CD4-positive, alpha-beta T cell treated with Interleukin-17A for 1 hour (primary cell): ENCODE results near the gene FMN1.

Experiments used
- DNase-seq: peaks from one replicate; pipeline ENCODE4 v3.0.0-alpha.2; 2020

Gene FMN1, protein sequence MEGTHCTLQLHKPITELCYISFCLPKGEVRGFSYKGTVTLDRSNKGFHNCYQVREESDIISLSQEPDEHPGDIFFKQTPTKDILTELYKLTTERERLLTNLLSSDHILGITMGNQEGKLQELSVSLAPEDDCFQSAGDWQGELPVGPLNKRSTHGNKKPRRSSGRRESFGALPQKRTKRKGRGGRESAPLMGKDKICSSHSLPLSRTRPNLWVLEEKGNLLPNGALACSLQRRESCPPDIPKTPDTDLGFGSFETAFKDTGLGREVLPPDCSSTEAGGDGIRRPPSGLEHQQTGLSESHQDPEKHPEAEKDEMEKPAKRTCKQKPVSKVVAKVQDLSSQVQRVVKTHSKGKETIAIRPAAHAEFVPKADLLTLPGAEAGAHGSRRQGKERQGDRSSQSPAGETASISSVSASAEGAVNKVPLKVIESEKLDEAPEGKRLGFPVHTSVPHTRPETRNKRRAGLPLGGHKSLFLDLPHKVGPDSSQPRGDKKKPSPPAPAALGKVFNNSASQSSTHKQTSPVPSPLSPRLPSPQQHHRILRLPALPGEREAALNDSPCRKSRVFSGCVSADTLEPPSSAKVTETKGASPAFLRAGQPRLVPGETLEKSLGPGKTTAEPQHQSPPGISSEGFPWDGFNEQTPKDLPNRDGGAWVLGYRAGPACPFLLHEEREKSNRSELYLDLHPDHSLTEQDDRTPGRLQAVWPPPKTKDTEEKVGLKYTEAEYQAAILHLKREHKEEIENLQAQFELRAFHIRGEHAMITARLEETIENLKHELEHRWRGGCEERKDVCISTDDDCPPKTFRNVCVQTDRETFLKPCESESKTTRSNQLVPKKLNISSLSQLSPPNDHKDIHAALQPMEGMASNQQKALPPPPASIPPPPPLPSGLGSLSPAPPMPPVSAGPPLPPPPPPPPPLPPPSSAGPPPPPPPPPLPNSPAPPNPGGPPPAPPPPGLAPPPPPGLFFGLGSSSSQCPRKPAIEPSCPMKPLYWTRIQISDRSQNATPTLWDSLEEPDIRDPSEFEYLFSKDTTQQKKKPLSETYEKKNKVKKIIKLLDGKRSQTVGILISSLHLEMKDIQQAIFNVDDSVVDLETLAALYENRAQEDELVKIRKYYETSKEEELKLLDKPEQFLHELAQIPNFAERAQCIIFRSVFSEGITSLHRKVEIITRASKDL (N-terminal part only)

GRCh38 chr15:33194704-33195670 lies at the start of gene FMN1:
TSS of gene FMN1 (minus strand) at chr15:33194714. CDS start at chr15:33154914, 39,800 bp downstream.
- DNase-seq: peak; percentile 92

DNA sequence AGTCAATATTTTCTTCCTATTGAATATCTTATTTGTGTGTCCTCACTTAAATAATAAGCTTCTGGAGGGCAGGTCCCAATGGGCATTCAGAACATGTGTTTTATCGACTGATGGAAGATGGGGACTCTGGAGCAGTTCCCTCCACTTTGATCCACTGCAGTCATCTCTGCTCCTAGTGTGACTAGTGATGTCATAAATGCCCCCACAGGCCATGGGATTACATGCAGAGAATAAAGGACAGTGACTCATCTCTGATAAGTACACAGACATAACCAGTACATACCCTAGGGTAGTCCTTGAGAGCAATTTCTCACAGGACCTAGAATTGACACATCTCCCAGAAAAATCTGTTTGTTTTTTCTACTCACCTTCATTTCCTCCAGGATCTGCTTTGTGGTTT lies 49.4 kb upstream of the FMN1 start:
- DNase-seq: no peak

GRCh38 chr15:33243393-33243792 lies 48.9 kb upstream of the FMN1 start:
- no peak for DNase-seq

- no peak for DNase-seq
These were observed 48.2 kb upstream of the FMN1 start for GRCh38 chr15:33242669-33243191.

DNA sequence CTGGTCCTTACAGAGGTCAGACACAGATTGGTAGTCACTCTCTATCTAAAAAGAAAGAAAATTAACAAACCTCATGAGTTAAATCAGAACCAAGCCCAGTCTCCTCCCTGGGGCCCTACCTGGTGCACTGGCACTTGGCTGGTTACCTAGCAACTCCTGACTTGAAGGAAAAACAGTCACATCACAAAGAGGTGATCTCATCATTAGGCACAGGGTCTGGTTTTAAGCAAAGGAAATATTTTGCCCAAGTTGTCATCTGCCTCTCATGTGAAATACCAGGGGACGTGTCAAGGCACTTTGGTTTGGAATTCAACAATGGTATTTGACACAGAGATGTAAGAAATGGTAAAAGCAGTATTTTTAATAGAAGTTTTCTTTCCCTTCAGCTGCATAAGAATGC lies 47.7 kb upstream of the FMN1 start:
- DNase-seq: no peak

DNA sequence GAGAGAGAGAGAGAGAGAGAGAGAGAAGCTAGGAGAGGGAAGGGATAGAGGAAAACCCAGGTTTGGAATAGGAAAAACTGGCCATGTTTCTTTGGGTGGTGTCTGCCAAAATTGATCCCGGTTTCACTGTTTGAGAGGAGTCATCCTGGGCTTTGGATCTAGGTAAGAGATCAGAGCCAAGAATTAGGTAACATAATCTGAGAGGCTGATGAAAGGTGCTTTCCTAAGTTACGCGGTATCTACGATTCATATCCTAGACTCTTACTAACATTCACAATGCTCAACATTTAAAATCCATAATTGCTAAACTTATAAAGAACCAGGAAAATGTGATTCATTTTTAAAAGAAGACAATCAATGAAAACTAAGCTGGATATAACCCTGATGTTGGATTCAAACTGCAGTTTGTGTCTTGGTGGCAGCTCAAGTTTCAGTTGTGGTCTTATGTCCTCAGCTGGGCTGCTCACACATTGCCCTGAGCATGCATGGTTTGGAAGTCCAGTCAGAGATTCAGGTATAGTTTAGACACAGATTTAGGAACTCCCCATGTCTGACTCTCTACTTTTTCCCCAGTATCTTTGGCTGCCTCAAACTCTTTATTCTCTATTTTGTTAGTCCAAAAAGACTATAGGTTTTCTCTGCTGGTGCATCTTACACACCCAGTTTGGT lies 42.5 kb upstream of the FMN1 start:
- no peak for DNase-seq

GRCh38 chr15:33234020-33234461 lies 39.5 kb upstream of the FMN1 start:
- DNase-seq: peak; percentile 8

- DNase-seq: peak; percentile 78
These were observed 32.2 kb upstream of the FMN1 start for GRCh38 chr15:33226559-33227181.

DNA sequence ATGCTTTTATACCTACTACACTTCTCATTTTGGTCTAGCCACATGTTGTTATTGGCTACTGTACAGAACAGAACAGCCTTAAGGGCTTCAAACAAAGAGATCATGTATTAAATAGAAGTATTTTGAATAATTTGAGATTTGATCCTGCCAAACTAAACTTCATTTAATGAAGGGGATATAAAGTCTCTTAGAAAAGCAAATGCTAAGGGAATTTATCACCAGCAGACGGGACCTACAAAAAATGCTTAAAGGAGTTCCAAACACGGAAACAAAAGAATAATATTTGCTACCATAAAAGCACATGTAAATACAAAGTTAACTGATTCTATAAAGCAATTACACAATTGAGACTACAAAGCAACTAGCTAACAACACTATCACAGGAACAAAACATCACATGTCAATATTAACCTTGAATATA lies 23.6 kb upstream of the FMN1 start:
- no peak for DNase-seq

- peak; percentile 27 for DNase-seq
These were observed 21.7 kb upstream of the FMN1 start for GRCh38 chr15:33215941-33216872.

DNA sequence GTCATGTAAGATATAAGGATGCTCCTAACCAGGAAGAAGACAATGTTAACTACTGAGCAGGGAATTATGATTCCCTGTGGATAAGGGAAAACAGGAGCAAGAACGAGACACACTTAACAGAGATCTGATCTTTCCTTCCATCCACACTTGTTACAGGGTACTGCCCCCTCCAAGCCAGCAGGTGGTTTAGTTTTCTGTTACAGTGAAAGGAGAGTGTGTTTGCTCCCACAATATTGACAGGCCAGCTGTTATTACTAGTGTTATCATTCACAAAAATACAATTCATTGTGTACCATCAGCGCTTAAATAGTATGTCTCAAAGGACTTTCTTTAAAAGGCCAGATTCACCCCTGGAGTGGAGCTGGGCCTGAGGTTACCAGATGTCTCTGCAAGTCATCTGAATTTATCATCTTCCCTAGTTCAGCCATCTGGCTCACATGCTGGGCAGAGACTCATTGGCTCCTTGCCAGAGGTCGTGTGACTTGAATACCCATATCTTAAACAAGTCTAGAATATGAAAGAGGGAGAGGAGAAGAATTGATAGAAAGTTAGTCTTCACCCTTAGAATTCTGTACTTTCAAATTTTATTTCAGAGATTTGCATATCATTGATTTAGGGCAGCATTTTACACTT lies 16.8 kb upstream of the FMN1 start:
- DNase-seq: no peak

- DNase-seq: no peak
These were observed 15.3 kb upstream of the FMN1 start for GRCh38 chr15:33209575-33210481.

DNA sequence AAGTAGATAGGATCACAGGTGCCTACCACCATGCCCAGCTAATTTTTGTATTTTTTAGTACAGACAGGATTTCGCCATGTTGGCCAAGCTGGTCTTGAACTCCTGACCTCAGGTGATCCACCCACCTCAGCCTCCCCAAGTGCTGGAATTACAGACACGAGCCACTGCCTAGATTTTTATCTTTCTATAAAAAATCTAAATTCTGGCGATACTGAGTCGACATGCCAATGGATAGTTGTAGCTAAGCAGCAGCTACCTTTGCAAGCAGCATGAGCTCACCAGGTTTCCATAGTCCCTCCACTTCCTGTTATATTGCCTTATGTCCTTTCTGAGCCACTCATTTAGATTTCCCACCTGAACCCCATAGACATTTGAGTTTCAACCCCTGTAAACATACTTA lies 13.1 kb upstream of the FMN1 start:
- DNase-seq: no peak

GRCh38 chr15:33206366-33206765 lies 11.9 kb upstream of the FMN1 start:
- no peak for DNase-seq

DNA sequence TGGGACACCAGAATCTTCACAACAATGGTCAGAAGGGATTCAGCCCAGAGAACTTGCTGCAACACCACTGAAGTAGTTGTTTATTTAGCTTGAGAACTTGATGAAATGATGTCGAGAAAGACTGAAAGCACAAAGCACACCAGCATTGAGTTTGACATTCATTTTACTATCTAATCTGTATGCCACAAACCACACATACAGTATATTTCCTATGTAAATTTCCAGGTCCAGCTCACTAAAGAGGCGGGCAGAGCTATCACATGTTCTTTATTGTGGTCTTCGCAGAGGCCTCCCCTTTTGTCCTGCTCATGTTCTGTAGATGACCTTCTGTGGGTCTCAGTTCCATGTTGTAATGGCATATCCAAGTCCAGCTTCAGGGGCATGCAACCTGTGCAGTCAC lies 10.4 kb upstream of the FMN1 start:
- no peak for DNase-seq

GRCh38 chr15:33204087-33204486 lies 9.6 kb upstream of the FMN1 start:
- no peak for DNase-seq

GRCh38 chr15:33201491-33202231 lies 7.1 kb upstream of the FMN1 start:
- DNase-seq: peak; percentile 38
